KOPT-K1 (cell line): ENCODE measurements around the gene LHB.
A peak's percentile ranks its signal among the peaks of the same experiment; 100 is the strongest.

Experiments used
- H3K27ac ChIP-seq: fragments of 200-600 bp; sonication (generic); 2 replicates; pipeline ENCODE4 v1.5.1; 2016; ENCODE audit warnings: antibody characterized with exemption, mild to moderate bottlenecking, low read depth, low read length; ENCODE audit not compliant: poor library complexity, severe bottlenecking
- H3K36me3 ChIP-seq: fragments of 200-600 bp; sonication (generic); 2 replicates; pipeline ENCODE4 v1.5.1; 2017; ENCODE audit warnings: antibody characterized with exemption, mild to moderate bottlenecking, low read length, moderate library complexity; ENCODE audit not compliant: insufficient read depth
- H3K9me3 ChIP-seq: fragments of 200-600 bp; sonication (generic); 2 replicates; pipeline ENCODE4 v1.5.1; 2017; ENCODE audit warnings: antibody characterized with exemption, low read length, mild to moderate bottlenecking; ENCODE audit not compliant: insufficient read depth, poor library complexity, severe bottlenecking

LHB gene

GRCh38 chr19:49004133-49004532, 12.8 kb downstream of the LHB start:
- peaks cover 73% of the 10 kb centered on the region for H3K36me3 ChIP-seq
- no peaks in the 10 kb centered on the region for H3K9me3 ChIP-seq
- no peak overlapping the region for H3K27ac ChIP-seq

GRCh38 chr19:48999481-49000325, 17.2 kb downstream of the LHB start:
- Histone ChIP-seq H3K36me3 (peaks cover 46% of the 10 kb centered on the region), H3K9me3 (no peaks in the 10 kb centered on the region), H3K27ac (no peak overlapping the region)

GRCh38 chr19:48997972-48998371, 18.9 kb downstream of the LHB start:
- Histone ChIP-seq H3K36me3 (peaks cover 28% of the 10 kb centered on the region), H3K27ac (no peak overlapping the region), H3K9me3 (no peaks in the 10 kb centered on the region)

DNA sequence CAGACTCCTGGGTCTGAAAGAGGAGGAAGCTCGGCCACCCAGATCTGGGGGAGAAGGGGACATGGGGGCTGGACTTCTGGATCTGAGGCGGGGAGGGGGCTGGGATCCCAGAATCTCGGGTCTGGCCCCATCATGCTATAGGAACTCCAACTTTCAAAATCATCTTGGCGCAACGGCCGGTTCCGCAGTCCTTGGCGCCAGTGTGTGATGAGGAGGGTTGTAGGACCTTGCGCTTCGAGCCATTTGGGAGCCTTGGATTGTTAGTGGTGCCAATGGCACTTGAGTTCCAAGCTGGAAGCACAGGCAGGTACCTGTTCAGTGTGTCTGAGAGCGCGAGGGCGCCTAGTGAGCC, 22.9 kb downstream of the LHB start:
- H3K36me3 ChIP-seq = peaks cover 12% of the 10 kb centered on the region; the same call in 1 of the 2 replicates
- peak overlapping the region; percentile 89 for H3K27ac ChIP-seq
- H3K9me3 ChIP-seq = no peaks in the 10 kb centered on the region

GRCh38 chr19:48993175-48994034, 23.5 kb downstream of the LHB start, which contains the start of the genes GYS1 and RUVBL2:
GYS1 (minus strand) TSS chr19:48993309; CDS start chr19:48993112, 197 bp downstream.
RUVBL2 (plus strand) TSS chr19:48993887; CDS start chr19:48993912, 25 bp downstream.
- peak within 1 kb of the TSS; percentile 89 for H3K27ac ChIP-seq
- H3K9me3 ChIP-seq = no peaks in the 10 kb centered on the region
- H3K36me3 ChIP-seq = peaks cover 15% of the 10 kb centered on the region; the same call in 1 of the 2 replicates

- Histone ChIP-seq H3K9me3 (no peaks in the 10 kb centered on the region), H3K27ac (peak overlapping the region; percentile 89), H3K36me3 (peaks cover 21% of the 10 kb centered on the region; the same call in 1 of the 2 replicates)
Observed at GRCh38 chr19:48992581-48993174, 24.2 kb downstream of the LHB start.

DNA sequence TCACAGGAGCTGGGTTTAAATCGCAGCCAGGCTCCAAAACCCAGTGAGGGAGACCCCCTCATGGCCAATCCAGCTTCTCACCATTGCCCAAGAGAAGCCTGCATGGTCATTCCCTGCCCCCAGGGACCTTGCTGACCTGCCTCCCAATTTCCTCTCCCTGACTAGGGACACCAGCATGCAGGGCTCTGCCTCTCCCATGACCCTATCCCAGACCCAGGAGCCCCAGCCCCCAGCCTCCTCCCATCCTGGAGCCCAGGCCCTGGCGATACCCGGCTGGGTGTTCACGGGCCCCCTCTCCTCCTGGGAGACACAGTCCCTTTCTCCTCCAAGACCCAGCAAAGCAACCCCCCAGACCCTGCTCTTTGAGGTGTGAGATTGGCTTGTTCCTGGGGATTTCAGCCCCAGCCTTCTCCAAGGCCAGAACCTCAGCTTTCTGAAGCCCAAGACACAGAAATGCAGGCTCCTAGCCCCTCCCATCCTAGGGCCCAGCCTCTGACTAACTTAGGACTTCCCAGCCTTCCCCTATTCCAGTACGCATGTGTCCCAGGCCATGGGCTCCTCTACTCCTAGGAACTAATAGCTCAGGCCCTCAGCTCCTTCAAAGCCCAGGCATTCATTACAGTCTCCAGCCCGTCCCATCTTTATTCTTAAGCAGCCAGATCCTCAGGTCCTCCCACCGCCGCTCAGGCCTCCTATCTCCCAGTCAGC, 24.9 kb downstream of the LHB start:
- H3K27ac ChIP-seq = peak overlapping the region; percentile 89
- peaks cover 21% of the 10 kb centered on the region; the same call in 1 of the 2 replicates for H3K36me3 ChIP-seq
- H3K9me3 ChIP-seq = no peaks in the 10 kb centered on the region

GRCh38 chr19:48991011-48991609, 25.8 kb downstream of the LHB start:
- peaks cover 21% of the 10 kb centered on the region; the same call in 1 of the 2 replicates for H3K36me3 ChIP-seq
- H3K27ac ChIP-seq = no peak overlapping the region

DNA sequence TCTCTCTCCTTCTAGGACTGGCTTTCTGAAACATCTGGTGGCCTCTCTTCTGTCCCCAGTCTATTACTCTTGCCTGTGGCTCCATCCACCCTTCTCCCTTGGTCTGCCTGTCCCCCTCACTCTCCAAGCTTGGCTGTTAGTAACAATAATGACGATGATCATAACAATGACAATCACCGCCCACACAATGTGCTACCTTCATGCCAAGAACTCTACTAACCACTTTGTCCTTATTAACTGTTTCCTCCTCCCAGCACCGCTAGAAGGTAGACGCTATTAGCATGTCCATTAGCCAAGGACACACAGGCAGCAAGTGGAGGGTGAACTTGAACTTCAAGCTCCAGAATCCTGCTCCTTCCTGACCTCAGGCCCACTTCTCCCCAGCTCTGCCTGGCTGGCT, 26.5 kb downstream of the LHB start:
- Histone ChIP-seq H3K36me3 (peaks cover 28% of the 10 kb centered on the region; the same call in 1 of the 2 replicates), H3K9me3 (no peaks in the 10 kb centered on the region), H3K27ac (no peak overlapping the region)

More at GRCh38 chr19:48991011-48991609, 25.8 kb downstream of the LHB start:
- no peaks in the 10 kb centered on the region for H3K9me3 ChIP-seq

GRCh38 chr19:48989701-48990291, 27.1 kb downstream of the LHB start:
- Histone ChIP-seq H3K9me3 (no peaks in the 10 kb centered on the region), H3K27ac (no peak overlapping the region), H3K36me3 (peaks cover 34% of the 10 kb centered on the region; the same call in 1 of the 2 replicates)

- H3K36me3 ChIP-seq = peaks cover 40% of the 10 kb centered on the region
- no peaks in the 10 kb centered on the region for H3K9me3 ChIP-seq
- H3K27ac ChIP-seq = no peak overlapping the region
Observed at GRCh38 chr19:48988860-48989259, 28.0 kb downstream of the LHB start.

DNA sequence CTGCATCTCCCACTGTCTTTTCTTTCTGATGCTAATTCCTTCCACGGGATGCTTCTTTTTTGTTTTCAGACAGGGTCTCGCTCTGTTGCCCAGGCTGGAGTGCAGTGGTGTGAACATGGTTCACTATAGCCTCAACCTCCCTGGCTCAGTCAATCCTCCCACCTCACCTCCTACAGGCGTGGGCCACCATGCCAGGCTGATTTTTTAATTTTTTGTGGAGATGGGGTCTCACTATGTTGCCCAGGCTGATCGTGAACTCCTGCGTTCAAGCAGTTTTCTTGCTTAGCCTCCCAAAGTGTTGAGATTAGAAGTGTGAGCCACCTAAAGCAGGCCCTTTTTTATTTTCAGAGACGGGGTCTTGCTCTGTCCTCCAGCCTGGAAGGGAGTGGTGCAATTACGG, 28.6 kb downstream of the LHB start:
- H3K36me3 ChIP-seq = peaks cover 44% of the 10 kb centered on the region
- no peaks in the 10 kb centered on the region for H3K9me3 ChIP-seq
- H3K27ac ChIP-seq = no peak overlapping the region

DNA sequence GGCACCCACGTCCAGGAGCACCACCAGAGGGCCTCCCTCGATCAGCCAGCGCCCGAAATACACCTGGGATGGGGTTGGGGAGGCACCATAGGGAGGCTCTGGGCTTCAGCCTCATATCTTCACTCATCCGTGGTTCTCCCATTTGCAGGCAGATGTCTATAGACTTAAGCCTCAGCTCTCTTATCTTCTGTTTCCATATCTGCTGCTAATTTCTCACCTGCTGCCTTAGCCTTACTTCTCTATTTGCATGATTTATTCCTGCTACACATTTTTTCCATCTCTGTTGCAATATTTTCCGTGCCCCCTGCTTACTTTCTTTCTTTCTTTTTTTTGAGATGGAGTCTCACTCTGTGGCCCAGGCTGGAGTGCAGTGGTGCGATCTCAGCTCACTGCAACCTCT, 29.6 kb downstream of the LHB start:
- Histone ChIP-seq H3K9me3 (no peaks in the 10 kb centered on the region), H3K27ac (no peak overlapping the region), H3K36me3 (peaks cover 53% of the 10 kb centered on the region)

DNA sequence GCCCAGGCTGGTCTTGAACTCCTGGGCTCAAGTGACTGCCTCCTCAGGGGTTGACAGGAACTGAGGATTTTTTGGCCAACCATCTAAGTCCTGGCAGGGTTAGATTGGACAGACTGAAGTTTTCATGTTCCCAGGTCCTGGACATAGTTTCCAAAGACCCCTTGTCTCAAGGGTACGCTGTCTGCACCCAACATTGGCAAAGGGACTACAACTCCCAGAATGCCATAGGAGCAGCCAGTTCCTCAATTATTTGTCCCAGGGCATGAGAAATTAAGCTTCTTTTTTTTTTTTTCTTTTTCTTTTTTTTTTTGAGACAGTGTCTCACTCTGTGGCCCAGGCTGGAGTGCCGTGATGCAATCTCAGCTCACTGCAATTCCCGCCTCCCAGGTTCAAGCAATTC, 30.7 kb downstream of the LHB start:
- Histone ChIP-seq H3K9me3 (no peaks in the 10 kb centered on the region), H3K27ac (no peak overlapping the region), H3K36me3 (peaks cover 62% of the 10 kb centered on the region)
